ENCODE results near the gene SLC30A2.

Gene SLC30A2

DNA sequence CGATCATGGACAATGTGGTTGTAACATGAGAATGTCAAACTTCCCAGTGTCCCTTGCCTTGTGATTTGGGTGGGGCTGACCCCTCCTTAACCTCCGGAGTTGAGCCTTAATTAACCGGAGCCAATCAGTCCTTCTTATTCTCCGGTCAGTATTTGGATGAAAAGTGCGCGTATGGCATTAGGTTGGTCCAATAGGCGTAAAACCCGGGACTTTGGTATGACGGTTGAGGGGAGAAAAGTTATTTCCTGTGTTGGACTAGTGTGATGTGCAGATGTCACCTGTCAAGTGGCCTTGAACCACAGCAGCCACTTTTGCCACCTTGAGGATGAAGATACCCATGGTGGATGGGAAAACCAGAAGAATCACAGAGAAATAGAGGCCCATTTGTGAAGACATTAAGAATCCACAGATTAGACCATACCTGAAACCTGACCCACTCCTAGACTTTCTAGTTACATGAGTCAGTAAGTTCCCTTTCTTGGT is 53.2 kb downstream of the SLC30A2 start:
- no peak for DNase-seq

DNA sequence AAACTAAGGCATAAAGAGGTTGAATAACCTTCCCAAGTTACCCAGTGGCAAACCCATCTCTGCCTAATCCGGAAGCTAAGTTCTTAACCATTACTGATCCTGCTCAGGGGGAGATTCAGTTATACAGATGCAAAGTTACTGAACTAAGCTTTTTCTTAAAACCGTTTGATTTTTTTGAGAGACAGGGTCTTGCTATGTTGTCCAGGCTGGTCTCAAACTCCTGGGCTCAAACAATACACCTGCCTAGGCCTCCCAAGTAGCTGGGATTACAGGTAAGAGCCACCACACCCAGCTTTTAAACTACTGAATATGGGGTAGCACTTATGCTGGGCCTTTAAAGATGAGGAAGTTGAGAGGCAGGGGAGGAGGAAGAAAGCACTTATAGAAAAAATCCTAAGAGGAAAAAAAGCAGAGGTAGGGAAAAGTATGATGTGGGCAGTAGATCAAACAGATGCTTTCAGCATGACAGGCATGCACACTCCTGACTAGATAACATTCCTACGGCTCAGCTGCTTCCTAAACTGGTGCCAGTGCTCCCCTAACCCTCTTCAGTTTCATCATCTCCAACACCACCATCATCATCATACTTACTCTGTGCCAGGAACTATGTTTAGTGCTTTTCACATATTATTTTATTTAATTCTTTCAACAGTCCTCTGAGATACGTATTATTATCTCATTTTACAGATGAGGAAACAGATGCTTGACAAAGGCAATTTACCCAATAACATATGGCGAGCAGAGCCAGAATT is 53.8 kb downstream of the SLC30A2 start:
- no peak for DNase-seq

DNA sequence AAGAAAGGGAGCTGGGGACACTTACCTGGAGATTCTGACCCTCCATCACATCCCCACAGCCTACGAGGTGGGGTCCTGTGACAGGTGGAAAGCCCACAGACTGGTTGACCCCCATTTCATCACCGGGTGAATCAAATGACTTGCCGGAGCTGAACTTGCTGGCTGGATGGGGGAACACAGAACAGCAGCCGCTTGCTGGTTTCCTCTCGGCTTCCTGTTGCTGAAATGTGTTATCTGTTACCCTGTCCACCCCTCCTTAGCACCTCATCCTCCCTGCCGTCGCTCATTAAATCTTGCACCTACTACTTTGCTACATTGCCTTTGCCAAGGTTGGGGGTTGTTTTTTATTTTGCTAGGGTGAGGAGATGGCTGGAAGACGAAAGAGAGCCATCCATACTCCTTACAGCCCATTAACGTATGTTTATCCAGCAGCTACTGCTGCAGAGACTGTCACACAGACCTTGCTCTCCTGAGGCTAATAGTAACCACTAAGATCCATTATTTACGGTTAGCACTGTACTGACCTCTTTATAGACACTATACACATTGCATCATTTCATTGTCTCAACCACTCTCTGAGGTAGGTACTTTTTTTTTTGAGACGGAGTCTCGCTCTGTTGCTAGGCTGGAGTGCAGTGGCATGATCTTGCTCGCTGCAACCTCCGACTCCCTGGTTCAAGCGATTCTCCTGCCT is 55.1 kb downstream of the SLC30A2 start:
- DNase-seq, result no peak

DNA sequence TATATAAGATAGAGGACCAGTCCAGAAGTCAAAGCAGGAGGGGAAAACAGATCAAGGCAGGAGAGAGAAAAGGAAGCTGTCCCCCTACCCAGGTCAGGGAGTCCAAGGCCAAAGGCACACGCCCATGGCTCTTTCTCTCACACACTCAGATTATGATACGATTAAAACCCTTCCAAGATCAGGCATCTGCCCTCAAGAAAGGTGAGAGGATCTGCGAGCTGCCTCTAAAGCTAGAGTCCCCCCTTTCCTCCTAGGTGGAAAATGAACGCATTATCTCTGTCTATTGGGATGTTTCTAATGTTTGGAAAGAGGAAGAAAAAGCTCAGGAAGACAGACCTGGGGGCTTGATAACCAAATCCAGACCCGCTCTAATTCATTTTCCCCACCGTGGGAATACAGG is 55.7 kb downstream of the SLC30A2 start:
- no peak for DNase-seq

DNA sequence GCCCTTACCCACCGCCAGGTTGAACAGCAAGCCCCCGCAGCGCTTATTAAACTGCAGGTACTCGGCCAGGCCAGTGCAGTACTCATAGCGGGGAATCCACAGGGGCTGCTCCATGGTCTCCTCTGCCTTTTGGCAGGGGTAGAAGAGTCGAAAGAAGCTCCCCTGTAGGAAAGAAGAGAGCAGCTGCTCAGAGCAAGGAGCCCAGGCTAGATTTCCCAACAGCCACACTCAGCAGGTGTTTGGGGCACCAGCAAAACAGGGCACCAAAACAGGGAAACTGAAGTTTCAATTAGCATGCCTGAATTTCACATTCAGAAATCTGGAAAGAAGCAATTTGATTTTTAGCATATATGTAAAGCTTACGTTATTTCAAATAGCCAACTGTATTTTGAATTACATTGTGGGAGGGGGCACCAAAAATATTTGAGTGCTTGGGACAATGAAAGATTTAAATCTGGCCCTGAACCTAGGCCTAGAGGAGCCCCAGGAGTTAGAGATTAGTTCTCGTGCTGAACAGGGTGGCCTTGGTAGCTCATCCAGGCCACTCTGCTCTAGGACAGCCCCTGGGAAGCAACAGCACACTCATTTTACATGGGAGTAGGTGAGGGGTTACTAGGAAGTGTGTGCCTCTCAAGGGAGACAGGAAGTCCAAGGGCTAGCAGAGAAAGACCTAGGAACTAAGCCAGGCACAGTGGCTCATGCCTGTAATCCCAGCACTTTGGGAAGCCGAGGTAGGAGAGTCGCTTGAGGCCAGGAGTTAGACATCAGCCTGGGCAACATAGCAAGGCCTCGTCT is 56.3 kb downstream of the SLC30A2 start:
- DNase-seq, result no peak

DNA sequence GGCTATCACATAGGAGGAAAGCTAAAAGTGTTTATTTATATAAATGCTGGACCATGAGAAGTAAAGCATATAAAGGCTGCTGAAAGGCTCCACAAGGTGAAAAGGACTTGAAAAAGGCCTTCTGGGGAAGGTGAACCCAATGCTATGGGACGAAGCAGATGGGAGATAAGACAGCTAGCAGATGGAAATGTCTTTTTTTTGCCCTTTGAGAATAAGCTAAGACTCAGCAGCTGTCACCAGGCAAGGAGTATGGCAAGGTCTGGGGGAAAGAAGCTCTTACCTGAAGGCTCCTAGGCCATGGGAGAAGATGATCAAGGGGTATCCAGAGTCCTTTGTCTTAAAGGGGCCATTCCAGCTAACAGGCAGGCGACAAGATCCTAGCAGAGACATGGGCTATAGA is 58.0 kb downstream of the SLC30A2 start:
- no peak for DNase-seq
